GM23338 (cell line): ENCODE results near the gene ZNF524. TPM values are rescaled to one million over a fixed set of nuclear protein-coding genes. Genes with fewer than 3 reads are reported as not detected.

ENCODE experiments used
- ATAC-seq: fragments of 200-7000 bp; cut with Tn5 transposase; 3 replicates; pipeline ENCODE4 v1.9.1; 2020
- DNase-seq: peaks from one replicate; pipeline ENCODE4 v3.0.0-alpha.2; 2015; ENCODE audit warnings: low spot score
- H2AFZ ChIP-seq: fragments of 200-600 bp; sonication (generic); 2 replicates; pipeline ENCODE4 v1.8.0; 2016; ENCODE audit warnings: antibody characterized with exemption, mild to moderate bottlenecking, moderate library complexity
- H3F3A ChIP-seq: fragments of 200-600 bp; sonication (generic); replicated peaks from 2 replicates; pipeline ENCODE4 v1.8.0; 2017; ENCODE audit warnings: antibody characterized with exemption, mixed run types, low read depth
- H3K27ac ChIP-seq: fragments of 200-600 bp; sonication (generic); 2 replicates; pipeline ENCODE4 v1.6.1; 2016; ENCODE audit warnings: low read depth
- H3K27me3 ChIP-seq: fragments of 200-600 bp; sonication (generic); 2 replicates; pipeline ENCODE4 v1.8.0; 2016; ENCODE audit warnings: mild to moderate bottlenecking, mixed run types, moderate library complexity; ENCODE audit not compliant: insufficient read depth
- H3K36me3 ChIP-seq: fragments of 200-600 bp; sonication (generic); 2 replicates; pipeline ENCODE4 v1.8.0; 2016; ENCODE audit warnings: mild to moderate bottlenecking; ENCODE audit not compliant: insufficient read depth
- H3K4me1 ChIP-seq: fragments of 200-600 bp; sonication (generic); 2 replicates; pipeline ENCODE4 v1.8.0; 2016; ENCODE audit warnings: mild to moderate bottlenecking, moderate library complexity; ENCODE audit not compliant: insufficient read depth
- H3K4me2 ChIP-seq: fragments of 200-600 bp; sonication (generic); 2 replicates; pipeline ENCODE4 v1.7.1; 2017; ENCODE audit warnings: mixed run types
- H3K4me3 ChIP-seq: fragments of 200-600 bp; sonication (generic); 2 replicates; pipeline ENCODE4 v1.6.1; 2016; ENCODE audit warnings: mixed run types
- H3K79me2 ChIP-seq: fragments of 200-600 bp; sonication (generic); replicated peaks from 2 replicates; pipeline ENCODE4 v1.8.0; 2017; ENCODE audit warnings: mild to moderate bottlenecking; ENCODE audit not compliant: insufficient read depth
- H3K9me2 ChIP-seq: fragments of 200-600 bp; sonication (generic); 2 replicates; pipeline ENCODE4 v1.8.0; 2017; ENCODE audit not compliant: insufficient read depth
- H4K20me1 ChIP-seq: fragments of 200-600 bp; sonication (generic); replicated peaks from 2 replicates; pipeline ENCODE4 v1.8.0; 2017; ENCODE audit warnings: mild to moderate bottlenecking; ENCODE audit not compliant: insufficient read depth
- H3K27ac Mint-ChIP-seq: 2 replicates; pipeline ENCODE4 v1.8.0; 2020; ENCODE audit warnings: inconsistent platforms, mild to moderate bottlenecking, moderate library complexity, mixed read lengths
- H3K27me3 Mint-ChIP-seq: 3 replicates; pipeline ENCODE4 v1.8.0; 2022; ENCODE audit warnings: low read depth, mild to moderate bottlenecking, moderate library complexity, mixed read lengths, inconsistent platforms; ENCODE audit not compliant: insufficient read depth, poor library complexity
- H3K36me3 Mint-ChIP-seq: 3 replicates; pipeline ENCODE4 v1.8.0; 2021; ENCODE audit warnings: low read depth, mild to moderate bottlenecking, inconsistent platforms, moderate library complexity, mixed read lengths
- H3K4me1 Mint-ChIP-seq: 3 replicates; pipeline ENCODE4 v1.8.0; 2020; ENCODE audit warnings: mild to moderate bottlenecking, inconsistent platforms, mixed read lengths
- H3K4me3 Mint-ChIP-seq: 3 replicates; pipeline ENCODE4 v1.8.0; 2021; ENCODE audit warnings: moderate library complexity, mild to moderate bottlenecking, inconsistent platforms, mixed read lengths
- H3K9me3 Mint-ChIP-seq: 3 replicates; pipeline ENCODE4 v1.8.0; 2020; ENCODE audit warnings: moderate library complexity, mild to moderate bottlenecking, inconsistent platforms, mixed read lengths
- EZH2 ChIP-seq: fragments of 200-600 bp; sonication (generic); IDR thresholded peaks from one replicate; pipeline ENCODE4 v1.8.0; 2017; ENCODE audit warnings: antibody characterized with exemption, mild to moderate bottlenecking, low read depth; ENCODE audit not compliant: unreplicated experiment
- EZH2phosphoT487 ChIP-seq: fragments of 200-600 bp; sonication (generic); IDR thresholded peaks from one replicate; pipeline ENCODE4 v1.8.1; 2018; ENCODE audit warnings: antibody characterized with exemption; ENCODE audit not compliant: unreplicated experiment
- NANOG ChIP-seq: IDR thresholded peaks from 2 replicates; pipeline ENCODE4 v1.6.1; 2016; ENCODE audit warnings: antibody characterized with exemption, borderline replicate concordance
- POLR2AphosphoS5 ChIP-seq: IDR thresholded peaks from 2 replicates; pipeline ENCODE4 v1.6.1; 2016; ENCODE audit warnings: antibody characterized with exemption, low read depth
- STAT1 ChIP-seq: IDR thresholded peaks from one replicate; pipeline ENCODE4 v1.6.1; 2016; ENCODE audit warnings: antibody characterized with exemption; ENCODE audit not compliant: unreplicated experiment
- ZNF114 ChIP-seq: fragments of 250-450 bp; sonication (Bioruptor Pico); IDR thresholded peaks from 2 replicates; pipeline ENCODE4 v1.5.0; 2020; ENCODE audit warnings: mild to moderate bottlenecking, moderate library complexity
- ZNF331 ChIP-seq: fragments of 250-450 bp; sonication (Bioruptor Pico); IDR thresholded peaks from 2 replicates; pipeline ENCODE4 v1.5.0; 2020; ENCODE audit warnings: low read depth, mild to moderate bottlenecking, moderate library complexity
- polyA plus RNA-seq: library from polyadenylated mRNA; unstranded; fragments of >200 nt; fragmentation: Nextera tagmentation; extraction: Ambion mirVana; gene quantifications from 2 replicates; pipeline ENCODE4 v1.2.1, GENCODE V29; 2016
- total RNA-seq: library from RNA; depleted of rRNA; stranded (reverse); fragments of >200 nt; shearing (Covaris generic); gene quantifications from 2 replicates; pipeline ENCODE4 v1.2.3, GENCODE V29; 2014
- TF ChIP-seq, protein P1 (sequence below): IDR thresholded peaks from one replicate; pipeline ENCODE4 v1.6.1; 2018; ENCODE audit warnings: antibody characterized with exemption; ENCODE audit not compliant: unreplicated experiment
- TF ChIP-seq, protein P2 (sequence below): IDR thresholded peaks from 2 replicates; pipeline ENCODE4 v1.6.1; 2016; ENCODE audit warnings: antibody characterized with exemption
- TF ChIP-seq, protein P3 (sequence below): fragments of 250-450 bp; sonication (Bioruptor Pico); IDR thresholded peaks from 2 replicates; pipeline ENCODE4 v1.5.0; 2020; ENCODE audit warnings: mild to moderate bottlenecking, moderate library complexity

ZNF524 gene
- total and polyA plus RNA-seq, 2 experiments from 2014 or later = 6.0 to 8.3 TPM

DNA sequence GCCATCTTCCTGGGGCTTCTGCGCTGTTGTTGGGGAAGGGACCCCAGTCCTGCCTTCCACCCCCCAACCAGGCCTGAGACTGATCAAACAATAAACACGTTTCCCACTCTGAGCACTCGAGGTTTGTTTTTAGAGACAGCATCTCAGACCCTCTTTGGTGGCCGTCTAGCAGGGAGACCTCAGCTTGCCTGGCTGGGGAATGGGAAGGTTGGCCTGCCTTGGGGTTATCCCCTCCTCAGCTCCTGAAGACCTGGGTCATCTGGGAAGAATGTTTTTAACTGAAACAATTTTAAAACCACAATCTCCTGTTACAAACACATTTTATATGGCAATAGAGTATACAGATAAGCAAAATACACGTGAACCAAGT lies 45.4 kb downstream of the ZNF524 start (continued):
- TF ChIP-seq, protein P1, sequence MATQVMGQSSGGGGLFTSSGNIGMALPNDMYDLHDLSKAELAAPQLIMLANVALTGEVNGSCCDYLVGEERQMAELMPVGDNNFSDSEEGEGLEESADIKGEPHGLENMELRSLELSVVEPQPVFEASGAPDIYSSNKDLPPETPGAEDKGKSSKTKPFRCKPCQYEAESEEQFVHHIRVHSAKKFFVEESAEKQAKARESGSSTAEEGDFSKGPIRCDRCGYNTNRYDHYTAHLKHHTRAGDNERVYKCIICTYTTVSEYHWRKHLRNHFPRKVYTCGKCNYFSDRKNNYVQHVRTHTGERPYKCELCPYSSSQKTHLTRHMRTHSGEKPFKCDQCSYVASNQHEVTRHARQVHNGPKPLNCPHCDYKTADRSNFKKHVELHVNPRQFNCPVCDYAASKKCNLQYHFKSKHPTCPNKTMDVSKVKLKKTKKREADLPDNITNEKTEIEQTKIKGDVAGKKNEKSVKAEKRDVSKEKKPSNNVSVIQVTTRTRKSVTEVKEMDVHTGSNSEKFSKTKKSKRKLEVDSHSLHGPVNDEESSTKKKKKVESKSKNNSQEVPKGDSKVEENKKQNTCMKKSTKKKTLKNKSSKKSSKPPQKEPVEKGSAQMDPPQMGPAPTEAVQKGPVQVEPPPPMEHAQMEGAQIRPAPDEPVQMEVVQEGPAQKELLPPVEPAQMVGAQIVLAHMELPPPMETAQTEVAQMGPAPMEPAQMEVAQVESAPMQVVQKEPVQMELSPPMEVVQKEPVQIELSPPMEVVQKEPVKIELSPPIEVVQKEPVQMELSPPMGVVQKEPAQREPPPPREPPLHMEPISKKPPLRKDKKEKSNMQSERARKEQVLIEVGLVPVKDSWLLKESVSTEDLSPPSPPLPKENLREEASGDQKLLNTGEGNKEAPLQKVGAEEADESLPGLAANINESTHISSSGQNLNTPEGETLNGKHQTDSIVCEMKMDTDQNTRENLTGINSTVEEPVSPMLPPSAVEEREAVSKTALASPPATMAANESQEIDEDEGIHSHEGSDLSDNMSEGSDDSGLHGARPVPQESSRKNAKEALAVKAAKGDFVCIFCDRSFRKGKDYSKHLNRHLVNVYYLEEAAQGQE = no peak
- no peak for TF ChIP-seq ZNF331 (CRISPR knock-in tag)
- TF ChIP-seq, protein P2, sequence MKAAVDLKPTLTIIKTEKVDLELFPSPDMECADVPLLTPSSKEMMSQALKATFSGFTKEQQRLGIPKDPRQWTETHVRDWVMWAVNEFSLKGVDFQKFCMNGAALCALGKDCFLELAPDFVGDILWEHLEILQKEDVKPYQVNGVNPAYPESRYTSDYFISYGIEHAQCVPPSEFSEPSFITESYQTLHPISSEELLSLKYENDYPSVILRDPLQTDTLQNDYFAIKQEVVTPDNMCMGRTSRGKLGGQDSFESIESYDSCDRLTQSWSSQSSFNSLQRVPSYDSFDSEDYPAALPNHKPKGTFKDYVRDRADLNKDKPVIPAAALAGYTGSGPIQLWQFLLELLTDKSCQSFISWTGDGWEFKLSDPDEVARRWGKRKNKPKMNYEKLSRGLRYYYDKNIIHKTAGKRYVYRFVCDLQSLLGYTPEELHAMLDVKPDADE = no peak
- TF ChIP-seq EZH2 = no peak
- TF ChIP-seq ZNF114 (CRISPR knock-in tag) = no peak
- TF ChIP-seq NANOG = no peak
- TF ChIP-seq EZH2phosphoT487 = no peak

DNA sequence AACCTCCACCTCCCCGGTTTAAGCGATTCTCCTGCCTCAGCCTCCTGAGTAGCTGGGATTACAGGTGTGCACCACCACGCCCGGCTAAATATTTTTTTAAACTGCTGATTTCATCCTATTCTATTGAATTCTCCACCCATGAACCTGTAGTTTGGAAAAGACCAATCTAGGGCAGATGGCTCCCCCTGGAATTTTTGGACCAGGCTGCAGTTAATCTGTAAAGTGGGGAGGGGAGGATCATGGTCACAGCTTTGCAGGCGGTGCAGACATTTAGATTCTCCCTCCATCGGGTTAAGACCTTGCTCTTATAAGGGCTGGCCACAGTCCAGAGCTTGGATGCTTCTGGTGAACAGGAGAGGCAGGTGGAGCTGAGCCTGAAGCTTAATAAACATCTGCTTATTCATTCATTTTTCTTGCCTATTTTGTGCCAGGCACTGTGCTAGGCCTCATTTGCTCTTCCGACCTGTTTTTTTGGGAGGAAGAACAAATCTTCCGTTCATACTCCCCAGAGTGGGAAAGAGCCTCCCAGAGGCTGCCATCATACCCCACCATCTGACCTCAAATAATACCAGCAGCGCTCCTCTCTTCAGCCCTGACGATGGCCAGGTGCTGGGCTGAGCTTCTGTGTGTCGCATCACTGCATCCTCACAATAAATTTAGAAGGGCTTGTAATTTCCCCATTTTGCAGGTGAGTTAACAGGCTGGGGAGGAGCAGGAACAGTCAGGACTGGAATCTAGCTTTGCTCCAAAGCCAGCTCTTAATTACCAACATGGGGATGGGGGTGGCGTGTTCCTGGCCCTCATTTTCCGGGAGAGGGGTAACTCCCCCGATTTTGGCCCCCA lies 47.0 kb downstream of the ZNF524 start:
- peaks cover 15% of the 10 kb centered on the region for H3F3A ChIP-seq
- DNase-seq (no peak), ATAC-seq (no peak)
- peak overlapping the region; percentile 84; the same call in 1 of the 2 replicates for H2AFZ ChIP-seq
- no peaks in the 10 kb centered on the region for H3K9me2 ChIP-seq
- Mint-ChIP-seq H3K36me3 (peaks cover 41% of the 10 kb centered on the region), H3K9me3 (no peaks in the 10 kb centered on the region; the same call in 2 of the 3 replicates), H3K27me3 (peaks cover 41% of the 10 kb centered on the region), H3K27ac (no peak overlapping the region), H3K4me3 (peak overlapping the region; percentile 84), H3K4me1 (peaks cover 32% of the 10 kb centered on the region)
- no peaks in the 10 kb centered on the region for H4K20me1 ChIP-seq
- H3K36me3 ChIP-seq = no peaks in the 10 kb centered on the region
- H3K4me3 ChIP-seq = peak overlapping the region; percentile 65
- H3K4me2 ChIP-seq = peak overlapping the region; percentile 87
- H3K4me1 ChIP-seq = no peaks in the 10 kb centered on the region; the same call in 1 of the 2 replicates
- H3K27ac ChIP-seq = peak overlapping the region; percentile 59; the same call in 1 of the 2 replicates
- no peaks in the 10 kb centered on the region for H3K27me3 ChIP-seq
- H3K79me2 ChIP-seq = peaks cover 37% of the 10 kb centered on the region
- TF ChIP-seq POLR2AphosphoS5 (0 out of 2 replicates have a peak, but pooled peaks have one; percentile 4), ZNF331 (CRISPR knock-in tag) (no peak), STAT1 (no peak)
- TF ChIP-seq, protein P3, sequence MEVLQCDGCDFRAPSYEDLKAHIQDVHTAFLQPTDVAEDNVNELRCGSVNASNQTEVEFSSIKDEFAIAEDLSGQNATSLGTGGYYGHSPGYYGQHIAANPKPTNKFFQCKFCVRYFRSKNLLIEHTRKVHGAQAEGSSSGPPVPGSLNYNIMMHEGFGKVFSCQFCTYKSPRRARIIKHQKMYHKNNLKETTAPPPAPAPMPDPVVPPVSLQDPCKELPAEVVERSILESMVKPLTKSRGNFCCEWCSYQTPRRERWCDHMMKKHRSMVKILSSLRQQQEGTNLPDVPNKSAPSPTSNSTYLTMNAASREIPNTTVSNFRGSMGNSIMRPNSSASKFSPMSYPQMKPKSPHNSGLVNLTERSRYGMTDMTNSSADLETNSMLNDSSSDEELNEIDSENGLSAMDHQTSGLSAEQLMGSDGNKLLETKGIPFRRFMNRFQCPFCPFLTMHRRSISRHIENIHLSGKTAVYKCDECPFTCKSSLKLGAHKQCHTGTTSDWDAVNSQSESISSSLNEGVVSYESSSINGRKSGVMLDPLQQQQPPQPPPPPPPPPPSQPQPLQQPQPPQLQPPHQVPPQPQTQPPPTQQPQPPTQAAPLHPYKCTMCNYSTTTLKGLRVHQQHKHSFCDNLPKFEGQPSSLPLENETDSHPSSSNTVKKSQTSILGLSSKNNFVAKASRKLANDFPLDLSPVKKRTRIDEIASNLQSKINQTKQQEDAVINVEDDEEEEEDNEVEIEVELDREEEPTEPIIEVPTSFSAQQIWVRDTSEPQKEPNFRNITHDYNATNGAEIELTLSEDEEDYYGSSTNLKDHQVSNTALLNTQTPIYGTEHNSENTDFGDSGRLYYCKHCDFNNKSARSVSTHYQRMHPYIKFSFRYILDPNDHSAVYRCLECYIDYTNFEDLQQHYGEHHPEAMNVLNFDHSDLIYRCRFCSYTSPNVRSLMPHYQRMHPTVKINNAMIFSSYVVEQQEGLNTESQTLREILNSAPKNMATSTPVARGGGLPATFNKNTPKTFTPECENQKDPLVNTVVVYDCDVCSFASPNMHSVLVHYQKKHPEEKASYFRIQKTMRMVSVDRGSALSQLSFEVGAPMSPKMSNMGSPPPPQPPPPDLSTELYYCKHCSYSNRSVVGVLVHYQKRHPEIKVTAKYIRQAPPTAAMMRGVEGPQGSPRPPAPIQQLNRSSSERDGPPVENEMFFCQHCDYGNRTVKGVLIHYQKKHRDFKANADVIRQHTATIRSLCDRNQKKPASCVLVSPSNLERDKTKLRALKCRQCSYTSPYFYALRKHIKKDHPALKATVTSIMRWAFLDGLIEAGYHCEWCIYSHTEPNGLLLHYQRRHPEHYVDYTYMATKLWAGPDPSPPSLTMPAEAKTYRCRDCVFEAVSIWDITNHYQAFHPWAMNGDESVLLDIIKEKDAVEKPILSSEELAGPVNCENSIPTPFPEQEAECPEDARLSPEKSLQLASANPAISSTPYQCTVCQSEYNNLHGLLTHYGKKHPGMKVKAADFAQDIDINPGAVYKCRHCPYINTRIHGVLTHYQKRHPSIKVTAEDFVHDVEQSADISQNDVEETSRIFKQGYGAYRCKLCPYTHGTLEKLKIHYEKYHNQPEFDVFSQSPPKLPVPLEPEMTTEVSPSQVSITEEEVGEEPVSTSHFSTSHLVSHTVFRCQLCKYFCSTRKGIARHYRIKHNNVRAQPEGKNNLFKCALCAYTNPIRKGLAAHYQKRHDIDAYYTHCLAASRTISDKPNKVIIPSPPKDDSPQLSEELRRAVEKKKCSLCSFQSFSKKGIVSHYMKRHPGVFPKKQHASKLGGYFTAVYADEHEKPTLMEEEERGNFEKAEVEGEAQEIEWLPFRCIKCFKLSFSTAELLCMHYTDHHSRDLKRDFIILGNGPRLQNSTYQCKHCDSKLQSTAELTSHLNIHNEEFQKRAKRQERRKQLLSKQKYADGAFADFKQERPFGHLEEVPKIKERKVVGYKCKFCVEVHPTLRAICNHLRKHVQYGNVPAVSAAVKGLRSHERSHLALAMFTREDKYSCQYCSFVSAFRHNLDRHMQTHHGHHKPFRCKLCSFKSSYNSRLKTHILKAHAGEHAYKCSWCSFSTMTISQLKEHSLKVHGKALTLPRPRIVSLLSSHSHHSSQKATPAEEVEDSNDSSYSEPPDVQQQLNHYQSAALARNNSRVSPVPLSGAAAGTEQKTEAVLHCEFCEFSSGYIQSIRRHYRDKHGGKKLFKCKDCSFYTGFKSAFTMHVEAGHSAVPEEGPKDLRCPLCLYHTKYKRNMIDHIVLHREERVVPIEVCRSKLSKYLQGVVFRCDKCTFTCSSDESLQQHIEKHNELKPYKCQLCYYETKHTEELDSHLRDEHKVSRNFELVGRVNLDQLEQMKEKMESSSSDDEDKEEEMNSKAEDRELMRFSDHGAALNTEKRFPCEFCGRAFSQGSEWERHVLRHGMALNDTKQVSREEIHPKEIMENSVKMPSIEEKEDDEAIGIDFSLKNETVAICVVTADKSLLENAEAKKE (CRISPR knock-in tag) = no peak
- TF ChIP-seq, protein P2 = no peak
